ENCODE data around the gene PINLYP. TPM values are rescaled to one million over a fixed set of nuclear protein-coding genes. Genes with fewer than 3 reads are reported as not detected.

The PINLYP gene
- total RNA-seq, 1 donor from 2014 or later = 13.3 TPM

Other genes with a start within 250 kb of the PINLYP start
- gene CD177, start 222.1 kb upstream of the PINLYP start, total RNA-seq = 2.3 TPM
- not detected for gene TEX101, start 160.9 kb upstream of the PINLYP start, total RNA-seq
- gene LYPD3, start 110.2 kb upstream of the PINLYP start, total RNA-seq = not detected
- gene PHLDB3, start 71.1 kb upstream of the PINLYP start, total RNA-seq = 2.8 TPM
- gene ETHE1, start 48.6 kb upstream of the PINLYP start, total RNA-seq = 16.8 TPM
- 0.62 TPM for gene ZNF575, start 42.6 kb upstream of the PINLYP start, total RNA-seq
- gene XRCC1, start 274 bp upstream of the PINLYP start, total RNA-seq = 12.8 TPM
- 105 TPM for gene IRGQ, start 20.3 kb downstream of the PINLYP start, total RNA-seq
- gene ZNF576, start 20.8 kb downstream of the PINLYP start, total RNA-seq = 5.1 TPM
- not detected for gene SRRM5, start 36.3 kb downstream of the PINLYP start, total RNA-seq
- 111 TPM for gene ZNF428, start 43.8 kb downstream of the PINLYP start, total RNA-seq
- gene CADM4, start 64.0 kb downstream of the PINLYP start, total RNA-seq = 98.4 TPM
- 5.8 TPM for gene PLAUR, start 94.4 kb downstream of the PINLYP start, total RNA-seq
- gene IRGC, start 140.3 kb downstream of the PINLYP start, total RNA-seq = not detected
- gene SMG9, start 179.2 kb downstream of the PINLYP start, total RNA-seq = 6.4 TPM
- gene KCNN4, start 205.2 kb downstream of the PINLYP start, total RNA-seq = 0.16 TPM
- 1.6 TPM for gene LYPD5, start 226.6 kb downstream of the PINLYP start, total RNA-seq